AG04449 (cell line): Measurements from ENCODE around the gene KCNE2.

ENCODE experiments used
- CTCF ChIA-PET: fragments of 350-600 bp; formaldehyde crosslinking; extraction: SDS; loops from one replicate; lab custom pipeline; 2021; ENCODE audit warnings: antibody characterized with exemption; lab: Yijun Ruan, JAX
- POLR2A ChIA-PET: fragments of 400-600, 350-600 bp; formaldehyde crosslinking; extraction: SDS; loops from one replicate; lab custom pipeline; 2020; ENCODE audit warnings: antibody characterized with exemption, inconsistent platforms; lab: Yijun Ruan, JAX
- DNase-seq: peaks from one replicate; pipeline ENCODE4 v3.0.0-alpha.2; 2010; ENCODE audit warnings: low read depth, low spot score
- H3K4me3 ChIP-seq: 2 replicates; pipeline ENCODE4 v1.5.1; 2011; ENCODE audit warnings: low read depth, mild to moderate bottlenecking, control low read depth, low read length
- CTCF ChIP-seq: IDR thresholded peaks from one replicate; pipeline ENCODE4 v1.5.1; 2011; ENCODE audit warnings: mild to moderate bottlenecking, moderate library complexity, low read length, control low read depth, inconsistent platforms; ENCODE audit not compliant: insufficient read depth; ENCODE audit errors: missing control alignments

Gene KCNE2

GRCh38 chr21:34340061-34340460, 23.7 kb upstream of the KCNE2 start:
- DNase-seq = no peak
- ChIA-PET CTCF (interaction anchor here (8.5 to 24.1 kb wide), 2 partner anchors 8 to 421 kb away, joined by 88 to 500 read pairs; partner anchors contain the start of gene ATP5PO), POLR2A (no interaction called here)
- no peak for TF ChIP-seq CTCF
- no peak overlapping the region for H3K4me3 ChIP-seq

DNA sequence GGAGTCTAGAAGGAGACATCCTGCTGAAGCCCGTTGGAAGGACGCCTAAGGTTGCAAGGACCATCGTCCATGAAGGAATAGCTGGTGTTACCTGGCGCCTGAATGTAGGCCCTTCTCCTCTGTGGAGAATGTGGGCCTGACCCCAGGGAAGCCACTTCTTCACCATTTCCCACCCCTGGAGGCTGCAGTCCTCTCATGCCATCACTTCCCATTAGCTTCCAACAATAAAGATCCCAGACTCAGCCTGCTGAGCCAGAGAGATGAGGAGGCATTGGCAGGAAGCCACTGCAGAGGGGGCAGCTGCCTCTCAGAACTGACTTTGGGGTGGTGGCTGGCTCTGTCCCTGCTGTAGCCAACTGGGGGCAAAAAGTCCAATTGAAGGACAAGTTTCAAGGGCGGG, 21.3 kb upstream of the KCNE2 start:
- no peak for DNase-seq
- ChIA-PET CTCF (interaction anchor here (1.4 to 24.1 kb wide), 4 partner anchors 9 to 424 kb away, joined by 4 to 500 read pairs (median 111); partner anchors contain the start of genes ATP5PO and KCNE2), POLR2A (no interaction called here)
- no peak for TF ChIP-seq CTCF
- no peak overlapping the region for H3K4me3 ChIP-seq

DNA sequence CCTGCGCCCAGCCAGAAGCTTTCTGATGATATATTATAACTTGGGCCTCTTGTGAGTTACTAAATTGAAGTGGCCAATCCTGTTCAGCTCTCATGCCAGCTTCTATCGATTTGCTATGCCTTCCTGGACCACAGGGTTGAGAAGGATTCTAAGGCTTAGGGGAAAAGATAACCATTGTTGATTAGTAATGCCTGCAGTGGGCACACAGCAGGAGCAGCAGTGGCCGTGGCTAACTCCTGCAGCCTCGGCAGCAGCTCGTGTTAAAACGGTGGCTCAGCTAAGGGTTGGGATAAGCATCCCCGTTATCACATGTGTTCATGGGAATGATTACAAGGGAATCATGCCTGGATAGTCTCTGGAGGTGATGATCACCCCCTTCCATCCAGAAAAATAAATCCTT, 20.5 kb upstream of the KCNE2 start:
- ChIA-PET POLR2A (no interaction called here), CTCF (interaction anchor here (1.2 to 24.1 kb wide), 6 partner anchors 7 to 425 kb away, joined by 3 to 500 read pairs (median 48); partner anchors contain the start of genes ATP5PO, KCNE2, MRPS6 and SLC5A3)
- no peak for DNase-seq
- no peak overlapping the region for H3K4me3 ChIP-seq
- no peak for TF ChIP-seq CTCF

DNA sequence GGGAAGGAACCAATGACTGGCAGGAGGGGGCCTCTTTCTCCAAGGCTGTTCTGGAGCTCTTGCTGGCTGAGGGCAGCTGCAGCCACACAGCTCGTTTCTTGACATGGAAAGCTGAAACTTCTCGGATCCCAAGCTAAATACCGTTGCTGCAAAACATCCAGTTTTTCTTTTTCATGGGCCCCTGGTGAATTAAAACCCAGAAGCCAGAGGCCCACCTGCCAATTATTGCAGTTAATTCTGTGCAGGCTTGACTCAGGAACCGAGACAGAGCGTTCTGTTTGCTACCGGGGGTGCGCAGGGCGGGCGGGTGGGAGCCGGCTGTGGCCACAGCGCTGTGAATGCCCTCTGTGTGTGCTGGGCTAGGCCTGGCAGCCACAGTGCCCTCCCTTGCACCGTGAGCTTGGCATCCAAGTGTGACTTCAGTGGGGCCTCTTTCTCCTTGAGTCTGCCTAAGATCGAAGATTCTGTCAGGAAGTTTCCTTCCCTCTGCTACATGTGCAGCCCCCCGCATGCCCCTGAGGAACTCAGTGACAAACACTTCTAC, 19.9 kb upstream of the KCNE2 start:
- H3K4me3 ChIP-seq = no peak overlapping the region
- TF ChIP-seq CTCF = no peak
- POLR2A ChIA-PET = no interaction called here
- CTCF ChIA-PET = interaction anchor here (1.2 to 24.1 kb wide), 5 partner anchors 7 to 425 kb away, joined by 3 to 500 read pairs (median 88); partner anchors contain the start of genes ATP5PO, KCNE2, MRPS6 and SLC5A3
- no peak for DNase-seq

DNA sequence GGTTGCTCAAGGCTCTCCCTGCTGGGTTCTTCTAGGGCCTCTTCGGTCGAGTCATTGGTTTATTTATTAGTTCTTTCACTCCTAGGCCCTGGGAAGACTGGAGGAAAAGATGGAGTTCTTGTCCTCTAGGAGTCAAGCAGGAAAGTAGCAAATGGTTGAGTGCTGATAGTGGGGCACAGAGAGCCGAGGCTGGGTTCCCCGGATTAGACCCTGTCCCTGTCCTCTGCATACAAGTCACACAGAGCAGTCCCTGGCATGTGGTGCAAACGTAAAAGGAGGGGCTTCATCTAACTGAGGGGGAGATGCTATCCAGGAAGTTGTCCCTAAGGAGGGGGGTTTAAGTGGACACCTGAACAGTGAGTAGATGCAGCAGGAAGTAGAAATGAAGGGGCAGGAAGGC, 19.2 kb upstream of the KCNE2 start:
- DNase-seq = no peak
- TF ChIP-seq CTCF = no peak
- H3K4me3 ChIP-seq = no peak overlapping the region
- CTCF ChIA-PET = interaction anchor here (1.2 to 24.1 kb wide), 4 partner anchors 8 to 426 kb away, joined by 3 to 500 read pairs (median 152); partner anchors contain the start of genes ATP5PO, KCNE2, MRPS6 and SLC5A3
- POLR2A ChIA-PET = interaction anchor here (1.5 kb wide), 1 partner anchor 11 kb away, joined by 7 read pairs; no protein-coding TSS in a partner anchor

- CTCF ChIA-PET = interaction anchor here (9.2 to 24.1 kb wide), 3 partner anchors 9 to 427 kb away, joined by 88 to 500 read pairs (median 215); partner anchors contain the start of genes ATP5PO and KCNE2
- no peak overlapping the region for H3K4me3 ChIP-seq
- TF ChIP-seq CTCF = no peak
- no peak for DNase-seq
- POLR2A ChIA-PET = interaction anchor here (1.5 kb wide), 1 partner anchor 11 kb away, joined by 7 read pairs; no protein-coding TSS in a partner anchor
Measured at GRCh38 chr21:34345091-34345871, 18.5 kb upstream of the KCNE2 start.
